H1 (cell line): Measurements from ENCODE around the gene BCAS1. TPM values are rescaled to one million over a fixed set of nuclear protein-coding genes. Genes with fewer than 3 reads are reported as not detected.

Experiments used
- EP300 ChIP-seq, 2 experiments: IDR thresholded peaks; 1 replicate in 1 of 2; 2 replicates in 1 of 2; pipeline ENCODE4 v1.6.1; 2011 to 2012; ENCODE audit warnings: low read depth in 2 of 2, low read length in 2 of 2, mild to moderate bottlenecking in 2 of 2, borderline replicate concordance in 1 of 2, inconsistent platforms in 1 of 2, moderate library complexity in 1 of 2
- JUND ChIP-seq: IDR thresholded peaks from 2 replicates; pipeline ENCODE4 v1.6.1; 2011; ENCODE audit warnings: mild to moderate bottlenecking, improper control_type of control experiment, low read length
- MAFK ChIP-seq: IDR thresholded peaks from 2 replicates; pipeline ENCODE4 v1.6.1; 2012; ENCODE audit warnings: low read depth, mild to moderate bottlenecking, improper control_type of control experiment, low read length
- MAX ChIP-seq: IDR thresholded peaks from 2 replicates; pipeline ENCODE4 v1.6.1; 2012; ENCODE audit warnings: inconsistent platforms
- USF2 ChIP-seq: IDR thresholded peaks from 2 replicates; pipeline ENCODE4 v1.6.1; 2011; ENCODE audit warnings: low read length, improper control_type of control experiment
- polyA plus RNA-seq, 7 experiments: library from polyadenylated mRNA; depleted of rRNA in 3 of 7; stranded (reverse) in 5 of 7; unstranded in 2 of 7; fragments of >200 nt in 5 of 7; fragments of 200-250 nt in 2 of 7; gene quantifications; 1 replicate in 5 of 7; 2 replicates in 1 of 7; 4 replicates in 1 of 7; pipeline versions ENCODE4 v1.2.1 to v1.2.3, GENCODE V29; 2011 to 2013; ENCODE audit warnings: missing spikeins in 2 of 7, mixed read lengths in 2 of 7
- total RNA-seq: library from RNA; stranded (reverse); fragmentation: NEBNext Ultra II Directional; extraction: Animal tissue kit (Norgen Biotek cat#: 25700); gene quantifications from 2 replicates; pipeline ENCODE4 v1.2.1, GENCODE V29; 2021

BCAS1 gene
- total and polyA plus RNA-seq, 2 of the 8 experiments (the other 6 are each of a cell fraction or from before 2014, with no cell fraction given) = 0.06 to 0.19 TPM

GRCh38 chr20:54084727-54085388 is 14.5 kb upstream of the BCAS1 start (continued):
- TF ChIP-seq USF2 (no peak), MAFK (no peak), EP300 (IDR thresholded peaks at IDR 0.05; ENCODE audit: borderline replicate concordance in 1 of 2, low read depth in 2 of 2, low read length in 2 of 2) (no peak), MAX (no peak), JUND (no peak)
